ENCODE results near the gene SLC25A23. TPM values are rescaled to one million over a fixed set of nuclear protein-coding genes. Genes with fewer than 3 reads are reported as not detected.

SLC25A23 gene
- total and polyA plus RNA-seq, 2 donors from 2014 or later = 69.2 to 76.6 TPM

DNA sequence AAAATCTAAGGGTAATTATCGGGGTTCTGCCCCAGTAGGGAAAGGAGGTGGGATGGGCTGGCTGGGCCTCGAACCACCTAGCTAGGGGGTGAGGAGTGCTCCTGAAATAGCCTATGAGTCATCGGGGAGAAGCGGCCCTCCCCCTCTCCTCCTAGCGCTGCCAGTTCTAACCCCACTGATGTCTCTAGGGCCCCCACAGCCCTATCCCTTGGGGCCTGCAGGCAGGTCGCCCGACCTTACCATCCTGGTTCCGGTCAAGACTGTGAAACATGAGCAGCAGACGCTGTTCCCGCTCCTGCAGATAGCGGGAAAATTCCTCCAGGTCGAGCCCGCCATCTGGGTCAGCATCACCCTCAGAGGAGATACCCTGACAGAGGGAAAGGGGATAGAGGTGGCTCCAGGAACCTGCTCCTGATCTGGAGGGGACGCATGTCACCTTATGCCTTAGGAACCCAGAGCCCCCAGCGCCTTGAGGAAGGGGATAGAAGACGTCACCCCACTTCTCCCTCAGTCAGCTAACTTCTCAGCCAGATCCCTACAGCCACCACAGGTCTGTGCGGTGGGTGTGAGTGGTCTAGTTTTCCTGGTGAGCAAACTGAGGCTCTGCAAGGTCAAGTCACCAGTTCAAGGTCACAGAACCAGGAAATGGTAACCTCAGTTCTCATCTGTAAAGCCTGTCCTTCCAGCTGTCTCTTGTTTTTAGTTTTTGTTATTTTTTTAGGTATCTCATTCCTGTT lies 1.5 kb downstream of the SLC25A23 start:
- intact Hi-C loops (cut with DNase I) = no loop called here
- Histone ChIP-seq H3K36me3 (ENCODE audit: control insufficient read depth in 2 of 3, insufficient read depth in 3 of 3, low read length in 3 of 3) (peaks cover 6 to 21% (median 7%) of the 10 kb centered on the region in 3 donors), H3K4me3 (ENCODE audit: low read length in 3 of 3) (peak overlapping the region in 1 of 3 donors; percentile 88), H3K4me1 (ENCODE audit: control insufficient read depth in 2 of 3, insufficient read depth in 2 of 3, low read depth in 1 of 3, low read length in 3 of 3) (peaks cover 0 to 11% (median 3%) of the 10 kb centered on the region in 3 donors), H3K9me3 (ENCODE audit: control insufficient read depth in 2 of 3, insufficient read depth in 1 of 3, low read length in 3 of 3) (no peaks in the 10 kb centered on the region), H3K27me3 (ENCODE audit: control insufficient read depth, insufficient read depth, low read length) (no peaks in the 10 kb centered on the region), H3K27ac (ENCODE audit: low read depth in 2 of 2, low read length in 2 of 2) (no peak overlapping the region), H3K9ac (ENCODE audit: low read length in 3 of 3) (peak overlapping the region in 1 of 3 donors; percentile 61)
- FAIRE-seq = no peak
- TF ChIP-seq CTCF (IDR thresholded peaks at IDR 0.05; ENCODE audit: borderline replicate concordance, extremely low read depth, insufficient read depth) = no peak
- DNase-seq = peak in 2 of 5 donors; percentile 14 to 50

- FAIRE-seq = no peak
- DNase-seq = no peak
- peaks cover 6 to 24% (median 10%) of the 10 kb centered on the region in 3 donors for H3K36me3 ChIP-seq (ENCODE audit: control insufficient read depth in 2 of 3, insufficient read depth in 3 of 3, low read length in 3 of 3)
- no peaks in the 10 kb centered on the region for H3K9me3 ChIP-seq (ENCODE audit: control insufficient read depth in 2 of 3, insufficient read depth in 1 of 3, low read length in 3 of 3)
- no peak overlapping the region for H3K4me3 ChIP-seq (ENCODE audit: low read length in 3 of 3)
- no peak overlapping the region for H3K9ac ChIP-seq (ENCODE audit: low read length in 3 of 3)
- TF ChIP-seq CTCF (IDR thresholded peaks at IDR 0.05; ENCODE audit: borderline replicate concordance, extremely low read depth, insufficient read depth) = no peak
- no peak overlapping the region for H3K27ac ChIP-seq (ENCODE audit: low read depth in 2 of 2, low read length in 2 of 2)
- no peaks in the 10 kb centered on the region for H3K27me3 ChIP-seq (ENCODE audit: control insufficient read depth, insufficient read depth, low read length)
- intact Hi-C loops (cut with DNase I) = no loop called here
- peaks cover 0 to 11% (median 3%) of the 10 kb centered on the region in 3 donors for H3K4me1 ChIP-seq (ENCODE audit: control insufficient read depth in 2 of 3, insufficient read depth in 2 of 3, low read depth in 1 of 3, low read length in 3 of 3)
Measured at GRCh38 chr19:6455924-6456323, 3.7 kb downstream of the SLC25A23 start.

- Histone ChIP-seq H3K36me3 (ENCODE audit: control insufficient read depth in 2 of 3, insufficient read depth in 3 of 3, low read length in 3 of 3) (peaks cover 6 to 24% (median 10%) of the 10 kb centered on the region in 3 donors), H3K4me3 (ENCODE audit: low read length in 3 of 3) (no peak overlapping the region), H3K27me3 (ENCODE audit: control insufficient read depth, insufficient read depth, low read length) (no peaks in the 10 kb centered on the region), H3K4me1 (ENCODE audit: control insufficient read depth in 2 of 3, insufficient read depth in 2 of 3, low read depth in 1 of 3, low read length in 3 of 3) (peaks cover 0 to 8% (median 3%) of the 10 kb centered on the region in 3 donors), H3K27ac (ENCODE audit: low read depth in 2 of 2, low read length in 2 of 2) (no peak overlapping the region), H3K9me3 (ENCODE audit: control insufficient read depth in 2 of 3, insufficient read depth in 1 of 3, low read length in 3 of 3) (no peaks in the 10 kb centered on the region), H3K9ac (ENCODE audit: low read length in 3 of 3) (no peak overlapping the region)
- TF ChIP-seq CTCF (IDR thresholded peaks at IDR 0.05; ENCODE audit: borderline replicate concordance, extremely low read depth, insufficient read depth) = no peak
- FAIRE-seq (no peak), DNase-seq (no peak)
- intact Hi-C loops (cut with DNase I) = no loop called here
Measured at GRCh38 chr19:6453951-6454565, 5.5 kb downstream of the SLC25A23 start.
